Lung (tissue), 12 donors: ENCODE results near the gene RSRC1. TPM values are rescaled to one million over a fixed set of nuclear protein-coding genes. Genes with fewer than 3 reads are reported as not detected.

Source experiments
- ATAC-seq: fragments of 200-7000 bp; cut with Tn5 transposase; one replicate; pipeline ENCODE4 v1.9.1; 2020; ENCODE audit warnings: moderate number of reproducible peaks; ENCODE audit not compliant: insufficient read depth, low FRiP score
- DNase-seq, 3 donors: peaks; one replicate each; pipeline ENCODE4 v3.0.0-alpha.2; 2013 to 2017
- H3K27ac ChIP-seq, 2 donors: one replicate each; pipeline ENCODE4 v1.5.1; 2013; ENCODE audit warnings: mild to moderate bottlenecking in 2 of 2, moderate library complexity in 2 of 2, control low read depth in 1 of 2, inconsistent platforms in 1 of 2, low read depth in 1 of 2, low read length in 1 of 2
- H3K27me3 ChIP-seq, 3 donors: one replicate each; pipeline ENCODE4 v1.5.1; 2013; ENCODE audit warnings: low read length in 2 of 3; ENCODE audit not compliant: control insufficient read depth in 3 of 3, insufficient read depth in 3 of 3
- H3K36me3 ChIP-seq, 4 donors: one replicate each; pipeline ENCODE4 v1.5.1; 2013; ENCODE audit warnings: low read length in 4 of 4, mild to moderate bottlenecking in 1 of 4, moderate library complexity in 1 of 4; ENCODE audit not compliant: control insufficient read depth in 4 of 4, insufficient read depth in 4 of 4
- H3K4me1 ChIP-seq, 5 donors: one replicate each; pipeline ENCODE4 v1.5.1; 2013; ENCODE audit warnings: low read length in 5 of 5, mild to moderate bottlenecking in 2 of 5, moderate library complexity in 1 of 5; ENCODE audit not compliant: control insufficient read depth in 5 of 5, insufficient read depth in 5 of 5
- H3K4me3 ChIP-seq: one replicate; pipeline ENCODE4 v1.5.1; 2013; ENCODE audit warnings: mild to moderate bottlenecking, control low read depth, moderate library complexity
- H3K9ac ChIP-seq, 2 donors: one replicate each; pipeline ENCODE4 v1.5.1; 2013; ENCODE audit warnings: low read length in 2 of 2, control low read depth in 1 of 2; ENCODE audit not compliant: insufficient read depth in 1 of 2
- H3K9me3 ChIP-seq, 4 donors: one replicate each; pipeline ENCODE4 v1.5.1; 2013; ENCODE audit warnings: low read length in 3 of 4, mild to moderate bottlenecking in 1 of 4, moderate library complexity in 1 of 4; ENCODE audit not compliant: control insufficient read depth in 4 of 4, insufficient read depth in 3 of 4
- CTCF ChIP-seq: IDR thresholded peaks from 2 replicates; pipeline ENCODE4 v1.5.1; 2012; ENCODE audit warnings: mild to moderate bottlenecking; ENCODE audit errors: control extremely low read depth, extremely low read depth
- WGBS, 2 donors: extraction: QIAGEN DNeasy Blood & Tissue Kit; methylation state at CpG; one replicate each; pipeline ENCODE4 v1.1.7; 2013; 5-methylcytosine and 5-hydroxymethylcytosine counted together
- polyA plus RNA-seq, 2 donors: library from polyadenylated mRNA; stranded (reverse); fragments of 200-250 nt; gene quantifications; one replicate each; pipeline ENCODE4 v1.2.1, GENCODE V29; 2013
- total RNA-seq, 2 donors: library from RNA; depleted of rRNA in 1 of 2; stranded (reverse); fragments of >200 nt in 1 of 2; gene quantifications; one replicate each; pipeline ENCODE4 v1.2.1, GENCODE V29; 2014 to 2021
- donor health status: control.
- donor health status: control.
- donor health status: Bipolar disorder and iron deficiency.
- donor health status: healthy.
- donor health status: DM: yes; HTN: yes; CAD: no.

RSRC1 gene
- total and polyA plus RNA-seq, 4 donors: 9.1 to 53.5 (median 17.0) TPM

- Histone ChIP-seq H3K9me3 (peaks cover 0 to 19% (median 1%) of the 10 kb centered on the region in 4 donors), H3K4me1 (peaks cover 0 to 25% (median 3%) of the 10 kb centered on the region in 5 donors), H3K4me3 (peak overlapping the region; percentile 4), H3K36me3 (no peaks in the 10 kb centered on the region), H3K9ac (no peak overlapping the region), H3K27me3 (peaks cover 0 to 86% (median 84%) of the 10 kb centered on the region in 3 donors), H3K27ac (no peak overlapping the region)
- ATAC-seq: peak; percentile 35
- DNase-seq: peak; percentile 21 to 46 (median 43)
- WGBS, 2 donors: 0 to 2% methylated on average over 21 to 45 of the region's 45 CpGs
- TF ChIP-seq CTCF: no peak
Measured at GRCh38 chr3:158105710-158106253, 4.1 kb upstream of the RSRC1 start.

GRCh38 chr3:158106766-158107471 is 3.0 kb upstream of the RSRC1 start:
- Histone ChIP-seq H3K9me3 (peaks cover 0 to 19% (median 1%) of the 10 kb centered on the region in 4 donors), H3K9ac (no peak overlapping the region), H3K27me3 (peaks cover 0 to 74% (median 73%) of the 10 kb centered on the region in 3 donors), H3K36me3 (no peaks in the 10 kb centered on the region), H3K27ac (no peak overlapping the region), H3K4me1 (peaks cover 5 to 27% (median 8%) of the 10 kb centered on the region in 5 donors), H3K4me3 (no peak overlapping the region)
- no peak for TF ChIP-seq CTCF
- ATAC-seq (no peak), DNase-seq (peak; percentile 22 to 64 (median 32))
- 5% methylated on average over 37 of the region's 37 CpGs for WGBS, 2 donors

GRCh38 chr3:158107605-158108444 is 2.1 kb upstream of the RSRC1 start:
- Histone ChIP-seq H3K9me3 (peaks cover 0 to 15% (median 1%) of the 10 kb centered on the region in 4 donors), H3K4me3 (no peak overlapping the region), H3K27ac (no peak overlapping the region), H3K27me3 (peaks cover 0 to 65% (median 64%) of the 10 kb centered on the region in 3 donors), H3K36me3 (no peaks in the 10 kb centered on the region), H3K4me1 (peaks cover 5 to 27% (median 8%) of the 10 kb centered on the region in 5 donors), H3K9ac (no peak overlapping the region)
- ATAC-seq: no peak
- no peak for TF ChIP-seq CTCF
- 12 to 16% methylated on average over 15 of the region's 15 CpGs for WGBS, 2 donors
- DNase-seq: peak; percentile 15 to 62 (median 25)
